Mesenchymal stem cell (in vitro differentiated cells and primary cell): ENCODE measurements around the gene HDAC3. TPM values are rescaled to one million over a fixed set of nuclear protein-coding genes. Genes with fewer than 3 reads are reported as not detected.

Source experiments
- DNase-seq: peaks from one replicate; pipeline ENCODE4 v3.0.0-alpha.2; 2013
- H2AFZ ChIP-seq: one replicate; pipeline ENCODE4 v1.6.1; 2013; ENCODE audit warnings: low read depth, mild to moderate bottlenecking, control low read depth, inconsistent platforms, low read length, moderate library complexity
- H2AK5ac ChIP-seq: 2 replicates; pipeline ENCODE4 v1.6.1; 2013; ENCODE audit warnings: low read length, moderate library complexity, mild to moderate bottlenecking, inconsistent platforms; ENCODE audit not compliant: severe bottlenecking
- H2BK120ac ChIP-seq: one replicate; pipeline ENCODE4 v1.6.1; 2013; ENCODE audit warnings: low read depth, mild to moderate bottlenecking, inconsistent platforms, low read length, moderate library complexity
- H2BK12ac ChIP-seq, 2 experiments: one replicate each; pipeline ENCODE4 v1.6.1; 2013; ENCODE audit warnings: inconsistent platforms in 2 of 2, low read length in 2 of 2, mild to moderate bottlenecking in 2 of 2, moderate library complexity in 2 of 2, control low read depth in 1 of 2
- H2BK15ac ChIP-seq: one replicate; pipeline ENCODE4 v1.6.1; 2013; ENCODE audit warnings: mild to moderate bottlenecking, low read depth, inconsistent platforms; ENCODE audit not compliant: poor library complexity, severe bottlenecking
- H2BK5ac ChIP-seq: 2 replicates; pipeline ENCODE4 v1.6.1; 2013; ENCODE audit warnings: low read depth, mild to moderate bottlenecking, low read length, control low read depth, inconsistent platforms; ENCODE audit not compliant: poor library complexity, severe bottlenecking
- H3K14ac ChIP-seq, 2 experiments: one replicate each; pipeline ENCODE4 v1.6.1; 2013; ENCODE audit warnings: inconsistent platforms in 2 of 2, low read length in 2 of 2, control low read depth in 1 of 2, mild to moderate bottlenecking in 1 of 2, moderate library complexity in 1 of 2
- H3K18ac ChIP-seq, 2 experiments: one replicate each; pipeline ENCODE4 v1.6.1; 2013; ENCODE audit warnings: inconsistent platforms in 2 of 2, low read length in 2 of 2, control low read depth in 1 of 2, low read depth in 1 of 2, mild to moderate bottlenecking in 1 of 2
- H3K23ac ChIP-seq, 2 experiments: one replicate each; pipeline ENCODE4 v1.6.1; 2013; ENCODE audit warnings: inconsistent platforms in 2 of 2, low read length in 2 of 2, mild to moderate bottlenecking in 2 of 2, moderate library complexity in 2 of 2, control low read depth in 1 of 2
- H3K27ac ChIP-seq: 2 replicates; pipeline ENCODE4 v1.5.1; 2013; ENCODE audit warnings: mild to moderate bottlenecking, moderate library complexity, low read length, control low read depth, inconsistent platforms; ENCODE audit not compliant: poor library complexity, severe bottlenecking
- H3K27me3 ChIP-seq, 2 experiments: 2 replicates each; pipeline versions ENCODE4 v1.6.1 to v1.7.0; 2013; ENCODE audit warnings: low read length in 2 of 2, mild to moderate bottlenecking in 2 of 2, moderate library complexity in 2 of 2, control low read depth in 1 of 2, inconsistent platforms in 1 of 2; ENCODE audit not compliant: control insufficient read depth in 1 of 2, insufficient read depth in 1 of 2
- H3K36me3 ChIP-seq, 2 experiments: 2 replicates each; pipeline versions ENCODE4 v1.6.1 to v1.7.0; 2013; ENCODE audit warnings: low read length in 2 of 2, control low read depth in 1 of 2, inconsistent platforms in 1 of 2, low read depth in 1 of 2, mild to moderate bottlenecking in 1 of 2; ENCODE audit not compliant: insufficient read depth in 2 of 2, control insufficient read depth in 1 of 2
- H3K4ac ChIP-seq, 2 experiments: one replicate each; pipeline ENCODE4 v1.6.1; 2013; ENCODE audit warnings: inconsistent platforms in 2 of 2, low read length in 2 of 2, mild to moderate bottlenecking in 2 of 2, moderate library complexity in 2 of 2, control low read depth in 1 of 2, low read depth in 1 of 2
- H3K4me1 ChIP-seq: 2 replicates; pipeline ENCODE4 v1.6.1; 2013; ENCODE audit warnings: low read depth, low read length, control low read depth; ENCODE audit not compliant: control insufficient read depth, insufficient read depth
- H3K4me2 ChIP-seq: 2 replicates; pipeline ENCODE4 v1.6.1; 2013; ENCODE audit warnings: low read length, mild to moderate bottlenecking, inconsistent platforms; ENCODE audit not compliant: poor library complexity, severe bottlenecking
- H3K4me3 ChIP-seq, 2 experiments: 2 replicates each; pipeline versions ENCODE4 v1.5.1 to v1.7.0; 2013; ENCODE audit warnings: low read length in 2 of 2, mild to moderate bottlenecking in 2 of 2, control low read depth in 1 of 2, low read depth in 1 of 2; ENCODE audit not compliant: insufficient read depth in 1 of 2
- H3K79me1 ChIP-seq: replicated peaks from 2 replicates; pipeline ENCODE4 v1.6.1; 2013; ENCODE audit warnings: mild to moderate bottlenecking, control low read depth, low read length, inconsistent platforms; ENCODE audit not compliant: poor library complexity, severe bottlenecking
- H3K9ac ChIP-seq: 2 replicates; pipeline ENCODE4 v1.7.0; 2013; ENCODE audit warnings: mild to moderate bottlenecking, low read length, moderate library complexity
- H3K9me3 ChIP-seq: 2 replicates; pipeline ENCODE4 v1.7.0; 2013; ENCODE audit warnings: mild to moderate bottlenecking, low read length; ENCODE audit not compliant: control insufficient read depth
- H4K8ac ChIP-seq: one replicate; pipeline ENCODE4 v1.6.1; 2013; ENCODE audit warnings: inconsistent platforms, mild to moderate bottlenecking, low read length, moderate library complexity
- H4K91ac ChIP-seq: one replicate; pipeline ENCODE4 v1.6.1; 2013; ENCODE audit warnings: mild to moderate bottlenecking, low read length, inconsistent platforms
- WGBS: methylation state at CpG from one replicate; pipeline ENCODE4 v1.1.7; 2013; ENCODE audit warnings: mixed read lengths; 5-methylcytosine and 5-hydroxymethylcytosine counted together
- small RNA-seq: library from polyadenylated mRNA; stranded (forward); fragments of <200 nt; extraction: miRNeasy Mini kit (QIAGEN cat#:217004); gene quantifications from one replicate; pipeline ENCODE3, GENCODE V24; 2013; ENCODE audit warnings: low read depth

Gene HDAC3

GRCh38 chr5:141585594-141585993 is 51.1 kb downstream of the HDAC3 start:
- Histone ChIP-seq H3K4me3 (no peak overlapping the region), H2BK5ac (no peak overlapping the region), H2BK12ac (no peak overlapping the region), H3K4me2 (no peak overlapping the region), H3K4ac (no peak overlapping the region), H2AFZ (no peak overlapping the region), H2AK5ac (no peak overlapping the region), H3K27ac (no peak overlapping the region), H4K8ac (no peak overlapping the region), H3K4me1 (no peaks in the 10 kb centered on the region), H3K9ac (no peak overlapping the region), H2BK120ac (no peak overlapping the region), H2BK15ac (no peak overlapping the region), H3K79me1 (peaks cover 20% of the 10 kb centered on the region), H4K91ac (no peak overlapping the region), H3K23ac (no peak overlapping the region), H3K27me3 (no peaks in the 10 kb centered on the region), H3K36me3 (peaks cover 7 to 61% of the 10 kb centered on the region in 2 experiments), H3K14ac (no peak overlapping the region), H3K9me3 (no peaks in the 10 kb centered on the region), H3K18ac (no peak overlapping the region)
- DNase-seq = no peak
- over 99% methylated on average over 5 of the region's 6 CpGs for WGBS

- H2AFZ ChIP-seq = no peak overlapping the region
- peaks cover 8% of the 10 kb centered on the region for H3K4me1 ChIP-seq
- H3K27me3 ChIP-seq = no peaks in the 10 kb centered on the region
- no peak for DNase-seq
- H2BK15ac ChIP-seq = no peak overlapping the region
- no peak overlapping the region for H4K91ac ChIP-seq
- no peak overlapping the region for H3K4me2 ChIP-seq
- H2AK5ac ChIP-seq = no peak overlapping the region
- H2BK5ac ChIP-seq = no peak overlapping the region
- no peak overlapping the region for H2BK12ac ChIP-seq
- H4K8ac ChIP-seq = no peak overlapping the region
- H3K9me3 ChIP-seq = no peaks in the 10 kb centered on the region
- no peak overlapping the region for H3K9ac ChIP-seq
- no peak overlapping the region for H3K4ac ChIP-seq
- H2BK120ac ChIP-seq = no peak overlapping the region
- no peak overlapping the region for H3K18ac ChIP-seq
- H3K14ac ChIP-seq = no peak overlapping the region
- no peak overlapping the region for H3K4me3 ChIP-seq
- peaks cover 9 to 85% of the 10 kb centered on the region in 2 experiments for H3K36me3 ChIP-seq
- 100% methylated on average over 1 of the region's 2 CpGs for WGBS
- H3K27ac ChIP-seq = no peak overlapping the region
- H3K23ac ChIP-seq = no peak overlapping the region
- H3K79me1 ChIP-seq = peaks cover 5% of the 10 kb centered on the region
These were observed 62.5 kb downstream of the HDAC3 start for GRCh38 chr5:141574122-141574510.

GRCh38 chr5:141573489-141574121 is 63.0 kb downstream of the HDAC3 start:
- no peaks in the 10 kb centered on the region for H3K9me3 ChIP-seq

More at GRCh38 chr5:141573489-141574121, 63.0 kb downstream of the HDAC3 start:
- Histone ChIP-seq H3K27me3 (no peaks in the 10 kb centered on the region), H3K27ac (no peak overlapping the region), H2AFZ (no peak overlapping the region), H4K91ac (no peak overlapping the region), H2BK15ac (no peak overlapping the region), H3K4me1 (peaks cover 8% of the 10 kb centered on the region), H2BK5ac (no peak overlapping the region), H3K14ac (no peak overlapping the region), H3K23ac (no peak overlapping the region), H2BK120ac (no peak overlapping the region), H3K36me3 (peaks cover 9 to 85% of the 10 kb centered on the region in 2 experiments), H3K4ac (no peak overlapping the region), H3K4me3 (no peak overlapping the region), H2BK12ac (no peak overlapping the region), H3K18ac (no peak overlapping the region), H2AK5ac (no peak overlapping the region), H3K4me2 (no peak overlapping the region), H3K79me1 (peaks cover 5% of the 10 kb centered on the region), H3K9ac (no peak overlapping the region), H4K8ac (no peak overlapping the region)
- DNase-seq = no peak
- 97% methylated on average over 3 of the region's 4 CpGs for WGBS

Small RNA genes within 50 kb of the gene (small RNA-seq; reads per million reads assigned to genes)
- not detected for gene RPS27AP10
